Suprapubic skin (tissue), 4 donors: ENCODE data around the gene CNTF. TPM values are rescaled to one million over a fixed set of nuclear protein-coding genes. Genes with fewer than 3 reads are reported as not detected.

Experiments used
- DNase-seq, 2 donors: peaks; one replicate each; pipeline ENCODE4 v3.0.0-alpha.2; 2019; ENCODE audit warnings: low spot score in 2 of 2
- H3K27ac ChIP-seq: fragments of 200-600 bp; sonication (generic); one replicate; pipeline ENCODE4 v1.5.1; 2019
- H3K27me3 ChIP-seq: fragments of 200-600 bp; sonication (generic); one replicate; pipeline ENCODE4 v1.5.1; 2019
- H3K36me3 ChIP-seq: fragments of 200-600 bp; sonication (generic); one replicate; pipeline ENCODE4 v1.5.1; 2019
- H3K4me1 ChIP-seq: fragments of 200-600 bp; sonication (generic); one replicate; pipeline ENCODE4 v1.5.1; 2019
- H3K4me3 ChIP-seq: fragments of 200-600 bp; sonication (generic); one replicate; pipeline ENCODE4 v1.5.1; 2019; ENCODE audit warnings: mild to moderate bottlenecking
- H3K9me3 ChIP-seq: fragments of 200-600 bp; sonication (generic); one replicate; pipeline ENCODE4 v1.5.1; 2019
- CTCF ChIP-seq, 2 donors: fragments of 200-600 bp in 1 of 2; fragments of 450-650 bp in 1 of 2; sonication (generic) in 1 of 2; IDR thresholded peaks; one replicate each; pipeline ENCODE4 v1.5.1; 2016 to 2019; ENCODE audit warnings: antibody characterized with exemption in 2 of 2, mild to moderate bottlenecking in 1 of 2, moderate library complexity in 1 of 2
- EP300 ChIP-seq: sonication (generic); formaldehyde crosslinking; IDR thresholded peaks from one replicate; pipeline ENCODE4 v1.6.1; 2017; ENCODE audit warnings: antibody characterized with exemption
- POLR2A ChIP-seq, 2 donors: fragments of 450-650 bp; IDR thresholded peaks; one replicate each; pipeline ENCODE4 v1.6.1; 2017; ENCODE audit warnings: antibody characterized with exemption in 2 of 2, mild to moderate bottlenecking in 2 of 2, moderate library complexity in 2 of 2
- POLR2AphosphoS5 ChIP-seq, 3 donors: sonication (generic); formaldehyde crosslinking; IDR thresholded peaks; one replicate each; pipeline ENCODE4 v1.6.1; 2017; ENCODE audit warnings: antibody characterized with exemption in 3 of 3
- WGBS: methylation state at CpG from one replicate; pipeline ENCODE4 v1.1.5; 2018; 5-methylcytosine and 5-hydroxymethylcytosine counted together
- total RNA-seq, 4 donors: library from RNA; depleted of rRNA; stranded (reverse); fragments of >200 nt; gene quantifications; one replicate each; pipeline ENCODE4 v1.1.0, GENCODE V29; 2016

The CNTF gene
- total RNA-seq, 4 donors from 2014 or later, result 2.8 to 3.6 (median 3.3) TPM

- H3K9me3 ChIP-seq, result no peaks in the 10 kb centered on the region
- no peaks in the 10 kb centered on the region for H3K27me3 ChIP-seq
- no peak overlapping the region for H3K27ac ChIP-seq
- H3K36me3 ChIP-seq, result no peaks in the 10 kb centered on the region
- peaks cover 5% of the 10 kb centered on the region for H3K4me1 ChIP-seq
- no peak for DNase-seq
- 83% methylated on average over 2 of the region's 2 CpGs for WGBS
- TF ChIP-seq POLR2A (IDR thresholded peaks at IDR 0.05) (no peak), POLR2AphosphoS5 (IDR thresholded peaks at IDR 0.05) (no peak), EP300 (no peak), CTCF (IDR thresholded peaks at IDR 0.05) (no peak)
- H3K4me3 ChIP-seq, result no peak overlapping the region
These were observed 30.3 kb downstream of the CNTF start for GRCh38 chr11:58652726-58653280.

GRCh38 chr11:58654079-58654907, 31.8 kb downstream of the CNTF start:
- no peak overlapping the region for H3K27ac ChIP-seq
- no peak overlapping the region for H3K4me3 ChIP-seq
- H3K9me3 ChIP-seq, result no peaks in the 10 kb centered on the region
- no peak for TF ChIP-seq POLR2A (IDR thresholded peaks at IDR 0.05)
- TF ChIP-seq CTCF (IDR thresholded peaks at IDR 0.05), result peak; percentile 42 to 94
- TF ChIP-seq EP300, result no peak
- TF ChIP-seq POLR2AphosphoS5 (IDR thresholded peaks at IDR 0.05), result no peak
- H3K4me1 ChIP-seq, result peaks cover 5% of the 10 kb centered on the region
- H3K36me3 ChIP-seq, result no peaks in the 10 kb centered on the region
- no peaks in the 10 kb centered on the region for H3K27me3 ChIP-seq
- WGBS, result 27% methylated on average over 12 of the region's 12 CpGs
- peak; percentile 77 to 83 for DNase-seq

- DNase-seq, result no peak
- H3K4me3 ChIP-seq, result no peak overlapping the region
- TF ChIP-seq POLR2AphosphoS5 (IDR thresholded peaks at IDR 0.05) (no peak), CTCF (IDR thresholded peaks at IDR 0.05) (no peak), POLR2A (IDR thresholded peaks at IDR 0.05) (no peak)
- no peaks in the 10 kb centered on the region for H3K27me3 ChIP-seq
- 95% methylated on average over 1 of the region's 1 CpG for WGBS
- H3K9me3 ChIP-seq, result no peaks in the 10 kb centered on the region
- H3K4me1 ChIP-seq, result peaks cover 5% of the 10 kb centered on the region
- H3K36me3 ChIP-seq, result no peaks in the 10 kb centered on the region
- H3K27ac ChIP-seq, result no peak overlapping the region
These were observed 32.4 kb downstream of the CNTF start for GRCh38 chr11:58654908-58655296.

GRCh38 chr11:58656348-58656747, 33.9 kb downstream of the CNTF start:
- Histone ChIP-seq H3K27ac (no peak overlapping the region), H3K4me3 (no peak overlapping the region), H3K9me3 (no peaks in the 10 kb centered on the region), H3K4me1 (peaks cover 5% of the 10 kb centered on the region), H3K27me3 (no peaks in the 10 kb centered on the region), H3K36me3 (no peaks in the 10 kb centered on the region)
- WGBS, result 92% methylated on average over 2 of the region's 2 CpGs
- TF ChIP-seq CTCF (IDR thresholded peaks at IDR 0.05), result no peak
- TF ChIP-seq POLR2AphosphoS5 (IDR thresholded peaks at IDR 0.05), result no peak
- no peak for TF ChIP-seq POLR2A (IDR thresholded peaks at IDR 0.05)
- TF ChIP-seq EP300, result no peak
- no peak for DNase-seq

- no peak for DNase-seq
- WGBS, result 57% methylated on average over 3 of the region's 3 CpGs
- TF ChIP-seq POLR2A (IDR thresholded peaks at IDR 0.05) (no peak), CTCF (IDR thresholded peaks at IDR 0.05) (no peak)
- no peaks in the 10 kb centered on the region for H3K36me3 ChIP-seq
- peaks cover 5% of the 10 kb centered on the region for H3K27me3 ChIP-seq
- no peak overlapping the region for H3K27ac ChIP-seq
- H3K4me1 ChIP-seq, result peaks cover 5% of the 10 kb centered on the region
- no peaks in the 10 kb centered on the region for H3K9me3 ChIP-seq
- no peak overlapping the region for H3K4me3 ChIP-seq
These were observed 36.2 kb downstream of the CNTF start for GRCh38 chr11:58658623-58659022.
